ENCODE results near the gene ZBTB38.

Gene ZBTB38

GRCh38 chr3:141346418-141346817 lies 21.9 kb upstream of the ZBTB38 start:
- in situ Hi-C loops (cut with HindIII; ENCODE audit: low sequenced_read_pairs) = no loop called here

GRCh38 chr3:141346839-141347238 lies 21.5 kb upstream of the ZBTB38 start:
- DNase-seq (ENCODE audit: low read depth, low spot score) = no peak
- no peak overlapping the region for H3K4me3 ChIP-seq (ENCODE audit: low read depth, low read length)
- in situ Hi-C loops (cut with HindIII; ENCODE audit: low sequenced_read_pairs) = no loop called here
- no peak for TF ChIP-seq CTCF (IDR thresholded peaks at IDR 0.05; ENCODE audit: low read depth, low read length)

More at GRCh38 chr3:141346418-141346817, 21.9 kb upstream of the ZBTB38 start:
- H3K4me3 ChIP-seq (ENCODE audit: low read depth, low read length) = no peak overlapping the region
- no peak for TF ChIP-seq CTCF (IDR thresholded peaks at IDR 0.05; ENCODE audit: low read depth, low read length)
- DNase-seq (ENCODE audit: low read depth, low spot score) = no peak

- H3K4me3 ChIP-seq (ENCODE audit: low read depth, low read length) = no peak overlapping the region
- TF ChIP-seq CTCF (IDR thresholded peaks at IDR 0.05; ENCODE audit: low read depth, low read length) = no peak
- no peak for DNase-seq (ENCODE audit: low read depth, low spot score)
- in situ Hi-C loops (cut with HindIII; ENCODE audit: low sequenced_read_pairs) = no loop called here
Observed at GRCh38 chr3:141348837-141349236, 19.5 kb upstream of the ZBTB38 start.

- TF ChIP-seq CTCF (IDR thresholded peaks at IDR 0.05; ENCODE audit: low read depth, low read length) = no peak
- H3K4me3 ChIP-seq (ENCODE audit: low read depth, low read length) = no peak overlapping the region
- in situ Hi-C loops (cut with HindIII; ENCODE audit: low sequenced_read_pairs) = no loop called here
- no peak for DNase-seq (ENCODE audit: low read depth, low spot score)
Observed at GRCh38 chr3:141349711-141350110, 18.6 kb upstream of the ZBTB38 start.

- no peak overlapping the region for H3K4me3 ChIP-seq (ENCODE audit: low read depth, low read length)
- DNase-seq (ENCODE audit: low read depth, low spot score) = no peak
- no peak for TF ChIP-seq CTCF (IDR thresholded peaks at IDR 0.05; ENCODE audit: low read depth, low read length)
- in situ Hi-C loops (cut with HindIII; ENCODE audit: low sequenced_read_pairs) = no loop called here
Observed at GRCh38 chr3:141350666-141351065, 17.6 kb upstream of the ZBTB38 start.

- TF ChIP-seq CTCF (IDR thresholded peaks at IDR 0.05; ENCODE audit: low read depth, low read length) = no peak
- H3K4me3 ChIP-seq (ENCODE audit: low read depth, low read length) = no peak overlapping the region
- no peak for DNase-seq (ENCODE audit: low read depth, low spot score)
- in situ Hi-C loops (cut with HindIII; ENCODE audit: low sequenced_read_pairs) = no loop called here
Observed at GRCh38 chr3:141352262-141352984, 15.9 kb upstream of the ZBTB38 start.

Measured in astrocyte of the spinal cord (primary cell).